Activated T-helper 2 cell treated with anti-CD3 and anti-CD28 coated beads, Interferon-gamma antibody, Interleukin-2, Interleukin-4, amounts not matched to agents 10 μg/mL and 5 μg/mL and 100 μg/mL, durations not matched to agents 14 hours and 24 hours and 36 hours (primary cell): ENCODE data around the gene TEX22. TPM values are rescaled to one million over a fixed set of nuclear protein-coding genes. Genes with fewer than 3 reads are reported as not detected.

Experiments used
- DNase-seq: peaks from one replicate; pipeline ENCODE4 v3.0.0; 2021; ENCODE audit warnings: low spot score
- H3K27ac Mint-ChIP-seq: one replicate; pipeline ENCODE4 v1.8.0; 2021; ENCODE audit warnings: mixed read lengths
- H3K27me3 Mint-ChIP-seq: one replicate; pipeline ENCODE4 v1.8.0; 2021; ENCODE audit warnings: low read depth, mixed read lengths
- H3K36me3 Mint-ChIP-seq: one replicate; pipeline ENCODE4 v1.8.0; 2021; ENCODE audit warnings: low read depth, mixed read lengths
- H3K4me1 Mint-ChIP-seq: one replicate; pipeline ENCODE4 v1.8.0; 2021; ENCODE audit warnings: low read depth, mixed read lengths
- H3K4me3 Mint-ChIP-seq: one replicate; pipeline ENCODE4 v1.8.0; 2021; ENCODE audit warnings: low read depth, mild to moderate bottlenecking, moderate library complexity, mixed read lengths
- H3K9me3 Mint-ChIP-seq: one replicate; pipeline ENCODE4 v1.8.0; 2021; ENCODE audit warnings: mixed read lengths
- intact Hi-C: fragments of 100-400 bp; cut with micrococcal nuclease; formaldehyde crosslinking; loops from one replicate; pipeline ENCODE4 v1.15.1; 2023
- total RNA-seq: library from RNA; stranded (reverse); gene quantifications from 2 replicates; pipeline ENCODE4 v1.2.3, GENCODE V29; 2022

TEX22 gene
- total RNA-seq, 1 donor from 2014 or later = 5.0 TPM

- Mint-ChIP-seq H3K36me3 (no peaks in the 10 kb centered on the region), H3K9me3 (no peaks in the 10 kb centered on the region), H3K27ac (no peak overlapping the region), H3K4me3 (no peak overlapping the region), H3K4me1 (peaks cover 3% of the 10 kb centered on the region), H3K27me3 (no peaks in the 10 kb centered on the region)
- intact Hi-C loops = no loop called here
- no peak for DNase-seq
These were observed 7.4 kb upstream of the TEX22 start for GRCh38 chr14:105390849-105391500.

- no peak overlapping the region for H3K27ac Mint-ChIP-seq
These were observed 6.8 kb upstream of the TEX22 start for GRCh38 chr14:105391541-105391940.

GRCh38 chr14:105392131-105393090 is 5.9 kb upstream of the TEX22 start:
- Mint-ChIP-seq H3K27me3 (no peaks in the 10 kb centered on the region), H3K9me3 (no peaks in the 10 kb centered on the region), H3K4me1 (peaks cover 3% of the 10 kb centered on the region), H3K4me3 (no peak overlapping the region), H3K27ac (no peak overlapping the region), H3K36me3 (no peaks in the 10 kb centered on the region)
- intact Hi-C loops = no loop called here
- DNase-seq = no peak

More at GRCh38 chr14:105391541-105391940, 6.8 kb upstream of the TEX22 start:
- H3K36me3 Mint-ChIP-seq = no peaks in the 10 kb centered on the region
- H3K4me1 Mint-ChIP-seq = peaks cover 3% of the 10 kb centered on the region
- H3K27me3 Mint-ChIP-seq = no peaks in the 10 kb centered on the region
- no peaks in the 10 kb centered on the region for H3K9me3 Mint-ChIP-seq
- DNase-seq = no peak
- intact Hi-C loops = no loop called here
- H3K4me3 Mint-ChIP-seq = no peak overlapping the region

- Mint-ChIP-seq H3K4me3 (no peak overlapping the region), H3K36me3 (no peaks in the 10 kb centered on the region), H3K9me3 (no peaks in the 10 kb centered on the region), H3K27me3 (no peaks in the 10 kb centered on the region), H3K4me1 (peaks cover 7% of the 10 kb centered on the region), H3K27ac (no peak overlapping the region)
- DNase-seq = no peak
- intact Hi-C loops = no loop called here
These were observed 5.2 kb upstream of the TEX22 start for GRCh38 chr14:105393151-105393550.

- no peaks in the 10 kb centered on the region for H3K9me3 Mint-ChIP-seq
These were observed 3.4 kb upstream of the TEX22 start for GRCh38 chr14:105394714-105395537.

GRCh38 chr14:105395538-105395854 is 2.8 kb upstream of the TEX22 start:
- Mint-ChIP-seq H3K27me3 (no peaks in the 10 kb centered on the region), H3K27ac (no peak overlapping the region), H3K36me3 (peaks cover 16% of the 10 kb centered on the region), H3K9me3 (peaks cover 4% of the 10 kb centered on the region), H3K4me1 (peaks cover 8% of the 10 kb centered on the region), H3K4me3 (no peak overlapping the region)
- intact Hi-C loops = no loop called here
- DNase-seq = no peak

More at GRCh38 chr14:105394714-105395537, 3.4 kb upstream of the TEX22 start:
- no peak for DNase-seq
- H3K27ac Mint-ChIP-seq = no peak overlapping the region
- peaks cover 7% of the 10 kb centered on the region for H3K4me1 Mint-ChIP-seq
- H3K27me3 Mint-ChIP-seq = no peaks in the 10 kb centered on the region
- H3K36me3 Mint-ChIP-seq = peaks cover 10% of the 10 kb centered on the region
- no peak overlapping the region for H3K4me3 Mint-ChIP-seq
- intact Hi-C loops = no loop called here

- peaks cover 32% of the 10 kb centered on the region for H3K36me3 Mint-ChIP-seq
- peak overlapping the region; percentile 65 for H3K4me3 Mint-ChIP-seq
- peaks cover 11% of the 10 kb centered on the region for H3K4me1 Mint-ChIP-seq
- H3K27ac Mint-ChIP-seq = peak overlapping the region; percentile 80
- DNase-seq = no peak
- no peaks in the 10 kb centered on the region for H3K27me3 Mint-ChIP-seq
- peaks cover 11% of the 10 kb centered on the region for H3K9me3 Mint-ChIP-seq
- intact Hi-C loops = no loop called here
These were observed 897 bp upstream of the TEX22 start for GRCh38 chr14:105397350-105397931.

- intact Hi-C loops = loop anchor here (1.0 to 2.0 kb wide), 2 partner anchors 16 to 92 kb away; partner anchors contain the start of gene TEDC1
These were observed 558 bp downstream of the TEX22 start for GRCh38 chr14:105398726-105399465.

GRCh38 chr14:105399466-105399775 is 1.1 kb downstream of the TEX22 start:
- Mint-ChIP-seq H3K4me1 (peaks cover 21% of the 10 kb centered on the region), H3K27ac (peak overlapping the region; percentile 85), H3K27me3 (no peaks in the 10 kb centered on the region), H3K4me3 (peak overlapping the region; percentile 92), H3K9me3 (peaks cover 11% of the 10 kb centered on the region), H3K36me3 (peaks cover 40% of the 10 kb centered on the region)
- intact Hi-C loops = loop anchor here (2.0 kb wide), 1 partner anchor 15 kb away; no protein-coding TSS in a partner anchor
- DNase-seq = no peak

More at GRCh38 chr14:105398726-105399465, 558 bp downstream of the TEX22 start:
- Mint-ChIP-seq H3K9me3 (peaks cover 11% of the 10 kb centered on the region), H3K4me3 (peak overlapping the region; percentile 92), H3K36me3 (peaks cover 36% of the 10 kb centered on the region), H3K4me1 (peaks cover 16% of the 10 kb centered on the region), H3K27me3 (no peaks in the 10 kb centered on the region), H3K27ac (peak overlapping the region; percentile 85)
- DNase-seq = peak; percentile 43

GRCh38 chr14:105400016-105400415 is 1.7 kb downstream of the TEX22 start:
- Mint-ChIP-seq H3K36me3 (peaks cover 42% of the 10 kb centered on the region), H3K4me3 (no peak overlapping the region), H3K9me3 (peaks cover 11% of the 10 kb centered on the region), H3K4me1 (peaks cover 27% of the 10 kb centered on the region), H3K27me3 (no peaks in the 10 kb centered on the region), H3K27ac (peak overlapping the region; percentile 85)
- intact Hi-C loops = no loop called here
- no peak for DNase-seq

GRCh38 chr14:105401699-105402098 is 3.4 kb downstream of the TEX22 start:
- DNase-seq = no peak
- H3K4me3 Mint-ChIP-seq = no peak overlapping the region
- intact Hi-C loops = no loop called here
- H3K27ac Mint-ChIP-seq = no peak overlapping the region
- peaks cover 11% of the 10 kb centered on the region for H3K9me3 Mint-ChIP-seq
- H3K27me3 Mint-ChIP-seq = no peaks in the 10 kb centered on the region
- peaks cover 49% of the 10 kb centered on the region for H3K36me3 Mint-ChIP-seq
- peaks cover 30% of the 10 kb centered on the region for H3K4me1 Mint-ChIP-seq

- H3K4me1 Mint-ChIP-seq = peaks cover 20% of the 10 kb centered on the region
These were observed 10.3 kb downstream of the TEX22 start for GRCh38 chr14:105408592-105408991.

More at GRCh38 chr14:105408592-105408991, 10.3 kb downstream of the TEX22 start:
- H3K4me3 Mint-ChIP-seq = no peak overlapping the region
- H3K36me3 Mint-ChIP-seq = peaks cover 20% of the 10 kb centered on the region
- no peak overlapping the region for H3K27ac Mint-ChIP-seq
- no peaks in the 10 kb centered on the region for H3K9me3 Mint-ChIP-seq
- H3K27me3 Mint-ChIP-seq = peaks cover 25% of the 10 kb centered on the region
- no peak for DNase-seq
- intact Hi-C loops = no loop called here
